HEK293 (cell line): Measurements from ENCODE around the gene OLFM2.

Experiments
- BCL11B ChIP-seq: fragments of 450-650 bp; formaldehyde crosslinking; IDR thresholded peaks from 2 replicates; pipeline ENCODE4 v1.5.1; 2016; ENCODE audit warnings: low read depth, missing biosample characterization, missing genetic modification characterization
- EGR2 ChIP-seq: fragments of 450-650 bp; formaldehyde crosslinking; IDR thresholded peaks from 2 replicates; pipeline ENCODE4 v1.5.1; 2016; ENCODE audit warnings: low read depth, missing biosample characterization, missing genetic modification characterization
- HOXD13 ChIP-seq: sonication (generic); formaldehyde crosslinking; IDR thresholded peaks from 2 replicates; pipeline ENCODE4 v1.8.0; 2022; ENCODE audit warnings: missing genetic modification reagents, borderline replicate concordance
- KLF8 ChIP-seq: fragments of 450-650 bp; formaldehyde crosslinking; IDR thresholded peaks from 2 replicates; pipeline ENCODE4 v1.5.1; 2016; ENCODE audit warnings: missing biosample characterization, missing genetic modification characterization
- OSR2 ChIP-seq: fragments of 450-650 bp; formaldehyde crosslinking; IDR thresholded peaks from 2 replicates; pipeline ENCODE4 v1.5.1; 2016; ENCODE audit warnings: missing biosample characterization, missing genetic modification characterization
- OVOL3 ChIP-seq: fragments of 450-650 bp; formaldehyde crosslinking; IDR thresholded peaks from 2 replicates; pipeline ENCODE4 v1.5.1; 2016; ENCODE audit warnings: missing biosample characterization, missing genetic modification characterization
- SP2 ChIP-seq: fragments of 450-650 bp; formaldehyde crosslinking; IDR thresholded peaks from 2 replicates; pipeline ENCODE4 v1.5.1; 2016; ENCODE audit warnings: missing biosample characterization, missing genetic modification characterization
- TRIM28 ChIP-seq: IDR thresholded peaks from 2 replicates; pipeline ENCODE4 v1.6.1; 2011; ENCODE audit warnings: low read length, control low read depth, borderline replicate concordance
- ZBTB17 ChIP-seq: fragments of 450-650 bp; formaldehyde crosslinking; IDR thresholded peaks from 2 replicates; pipeline ENCODE4 v1.5.1; 2016; ENCODE audit warnings: missing biosample characterization, missing genetic modification characterization
- ZBTB21 ChIP-seq: fragments of 450-650 bp; formaldehyde crosslinking; IDR thresholded peaks from 2 replicates; pipeline ENCODE4 v1.5.1; 2017; ENCODE audit warnings: missing biosample characterization, missing genetic modification characterization
- ZFHX2 ChIP-seq: fragments of 450-650 bp; formaldehyde crosslinking; conservative IDR thresholded peaks from 2 replicates; pipeline ENCODE4 v1.5.1; 2016; ENCODE audit warnings: missing biosample characterization, missing genetic modification characterization
- ZIC2 ChIP-seq: fragments of 450-650 bp; formaldehyde crosslinking; IDR thresholded peaks from 2 replicates; pipeline ENCODE4 v1.5.1; 2016; ENCODE audit warnings: missing biosample characterization, missing genetic modification characterization
- ZNF140 ChIP-seq: fragments of 450-650 bp; formaldehyde crosslinking; IDR thresholded peaks from 2 replicates; pipeline ENCODE4 v1.5.1; 2016; ENCODE audit warnings: missing biosample characterization, missing genetic modification characterization
- ZNF239 ChIP-seq: fragments of 450-650 bp; formaldehyde crosslinking; IDR thresholded peaks from 2 replicates; pipeline ENCODE4 v1.5.1; 2016; ENCODE audit warnings: missing biosample characterization, missing genetic modification characterization
- ZNF324 ChIP-seq: fragments of 450-650 bp; formaldehyde crosslinking; IDR thresholded peaks from 2 replicates; pipeline ENCODE4 v1.5.1; 2016; ENCODE audit warnings: missing biosample characterization, missing genetic modification characterization
- ZNF335 ChIP-seq: fragments of 450-650 bp; formaldehyde crosslinking; conservative IDR thresholded peaks from 2 replicates; pipeline ENCODE4 v1.5.1; 2016; ENCODE audit warnings: missing biosample characterization, missing genetic modification characterization
- ZNF341 ChIP-seq: fragments of 450-650 bp; formaldehyde crosslinking; IDR thresholded peaks from 2 replicates; pipeline ENCODE4; 2016; ENCODE audit warnings: low read depth, missing biosample characterization, missing genetic modification characterization
- ZNF510 ChIP-seq: fragments of 450-650 bp; formaldehyde crosslinking; IDR thresholded peaks from 2 replicates; pipeline ENCODE4 v1.5.1; 2018; ENCODE audit warnings: mild to moderate bottlenecking, missing genetic modification characterization, missing biosample characterization; ENCODE audit not compliant: insufficient replicate concordance
- ZNF529 ChIP-seq: fragments of 450-650 bp; formaldehyde crosslinking; IDR thresholded peaks from 2 replicates; pipeline ENCODE4 v1.5.1; 2017; ENCODE audit warnings: missing genetic modification characterization, missing biosample characterization; ENCODE audit not compliant: insufficient replicate concordance
- TF ChIP-seq, protein P1 (sequence below): fragments of 450-650 bp; formaldehyde crosslinking; IDR thresholded peaks from 2 replicates; pipeline ENCODE4 v1.5.1; 2016; ENCODE audit warnings: missing biosample characterization, missing genetic modification characterization
- TF ChIP-seq, protein P2 (sequence below): fragments of 450-650 bp; formaldehyde crosslinking; IDR thresholded peaks from 2 replicates; pipeline ENCODE4 v1.5.1; 2016; ENCODE audit warnings: missing biosample characterization, missing genetic modification characterization, borderline replicate concordance
- TF ChIP-seq, protein P3 (sequence below): fragments of 450-650 bp; IDR thresholded peaks from 2 replicates; pipeline ENCODE4 v1.5.1; 2018; ENCODE audit warnings: missing biosample characterization, mild to moderate bottlenecking, missing genetic modification characterization
- TF ChIP-seq, protein P4 (sequence below): fragments of 450-650 bp; formaldehyde crosslinking; IDR thresholded peaks from 2 replicates; pipeline ENCODE4 v1.5.1; 2016; ENCODE audit warnings: missing biosample characterization, missing genetic modification characterization
- TF ChIP-seq, protein P5 (sequence below): fragments of 450-650 bp; formaldehyde crosslinking; IDR thresholded peaks from 2 replicates; pipeline ENCODE4 v1.5.1; 2016; ENCODE audit warnings: missing biosample characterization, missing genetic modification characterization
- TF ChIP-seq, protein P6 (sequence below): fragments of 450-650 bp; formaldehyde crosslinking; IDR thresholded peaks from 2 replicates; pipeline ENCODE4 v1.5.1; 2016; ENCODE audit warnings: missing biosample characterization, missing genetic modification characterization

The OLFM2 gene

DNA sequence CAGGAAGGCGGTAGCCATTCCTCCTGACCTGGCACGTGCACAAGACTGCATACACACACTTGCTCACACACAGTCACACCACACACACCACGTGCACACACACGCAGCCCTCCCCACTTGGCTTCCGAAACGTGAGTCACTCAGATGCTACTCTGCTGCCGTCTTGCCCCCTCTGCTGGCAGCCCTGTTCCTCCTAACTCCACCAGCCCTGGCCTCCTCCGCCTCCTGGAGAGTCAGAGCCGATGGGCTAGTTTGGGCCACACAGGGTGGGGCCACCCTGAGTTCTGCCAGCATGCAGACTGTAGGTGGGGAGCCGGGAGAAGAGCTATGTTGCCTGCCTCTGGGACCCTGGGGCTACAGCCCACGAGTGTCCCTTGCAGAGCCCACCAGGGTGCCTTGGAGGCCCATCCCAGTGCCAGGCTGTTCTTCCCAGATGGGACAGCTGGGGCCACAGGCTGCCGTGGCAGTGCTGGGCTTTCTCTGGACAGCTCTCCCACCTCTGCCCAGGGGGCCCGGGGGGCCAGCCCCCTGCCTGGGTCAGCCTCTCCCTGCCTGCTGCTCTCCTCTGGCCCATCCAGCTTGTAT, 89.1 kb downstream of the OLFM2 start (continued):
- TF ChIP-seq, protein P1, sequence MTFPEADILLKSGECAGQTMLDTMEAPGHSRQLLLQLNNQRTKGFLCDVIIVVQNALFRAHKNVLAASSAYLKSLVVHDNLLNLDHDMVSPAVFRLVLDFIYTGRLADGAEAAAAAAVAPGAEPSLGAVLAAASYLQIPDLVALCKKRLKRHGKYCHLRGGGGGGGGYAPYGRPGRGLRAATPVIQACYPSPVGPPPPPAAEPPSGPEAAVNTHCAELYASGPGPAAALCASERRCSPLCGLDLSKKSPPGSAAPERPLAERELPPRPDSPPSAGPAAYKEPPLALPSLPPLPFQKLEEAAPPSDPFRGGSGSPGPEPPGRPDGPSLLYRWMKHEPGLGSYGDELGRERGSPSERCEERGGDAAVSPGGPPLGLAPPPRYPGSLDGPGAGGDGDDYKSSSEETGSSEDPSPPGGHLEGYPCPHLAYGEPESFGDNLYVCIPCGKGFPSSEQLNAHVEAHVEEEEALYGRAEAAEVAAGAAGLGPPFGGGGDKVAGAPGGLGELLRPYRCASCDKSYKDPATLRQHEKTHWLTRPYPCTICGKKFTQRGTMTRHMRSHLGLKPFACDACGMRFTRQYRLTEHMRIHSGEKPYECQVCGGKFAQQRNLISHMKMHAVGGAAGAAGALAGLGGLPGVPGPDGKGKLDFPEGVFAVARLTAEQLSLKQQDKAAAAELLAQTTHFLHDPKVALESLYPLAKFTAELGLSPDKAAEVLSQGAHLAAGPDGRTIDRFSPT (tag by site-specific recombination): peak; percentile 22; the same call in 1 of the 2 replicates
- TF ChIP-seq ZFHX2 (tag by site-specific recombination) (peak; percentile 46), HOXD13 (CRISPR knock-in tag) (no peak), ZNF324 (peak; percentile 76; the same call in 1 of the 2 replicates), ZBTB21 (0 out of 2 replicates have a peak, but pooled peaks have one; percentile 28), BCL11B (tag by site-specific recombination) (no peak), OSR2 (tag by site-specific recombination) (peak; percentile 82), ZNF140 (tag by site-specific recombination) (no peak), OVOL3 (no peak), EGR2 (tag by site-specific recombination) (no peak), ZIC2 (tag by site-specific recombination) (peak; percentile 98), ZNF335 (tag by site-specific recombination) (0 out of 2 replicates have a peak, but pooled peaks have one; percentile 31), ZNF239 (tag by site-specific recombination) (no peak), TRIM28 (no peak), ZNF341 (tag by site-specific recombination) (no peak), SP2 (tag by site-specific recombination) (no peak; the same call in 1 of the 2 replicates), KLF8 (tag by site-specific recombination) (no peak), ZNF510 (tag by site-specific recombination) (no peak), ZNF529 (tag by site-specific recombination) (no peak), ZBTB17 (tag by site-specific recombination) (0 out of 2 replicates have a peak, but pooled peaks have one; percentile 1)
- TF ChIP-seq, protein P2, sequence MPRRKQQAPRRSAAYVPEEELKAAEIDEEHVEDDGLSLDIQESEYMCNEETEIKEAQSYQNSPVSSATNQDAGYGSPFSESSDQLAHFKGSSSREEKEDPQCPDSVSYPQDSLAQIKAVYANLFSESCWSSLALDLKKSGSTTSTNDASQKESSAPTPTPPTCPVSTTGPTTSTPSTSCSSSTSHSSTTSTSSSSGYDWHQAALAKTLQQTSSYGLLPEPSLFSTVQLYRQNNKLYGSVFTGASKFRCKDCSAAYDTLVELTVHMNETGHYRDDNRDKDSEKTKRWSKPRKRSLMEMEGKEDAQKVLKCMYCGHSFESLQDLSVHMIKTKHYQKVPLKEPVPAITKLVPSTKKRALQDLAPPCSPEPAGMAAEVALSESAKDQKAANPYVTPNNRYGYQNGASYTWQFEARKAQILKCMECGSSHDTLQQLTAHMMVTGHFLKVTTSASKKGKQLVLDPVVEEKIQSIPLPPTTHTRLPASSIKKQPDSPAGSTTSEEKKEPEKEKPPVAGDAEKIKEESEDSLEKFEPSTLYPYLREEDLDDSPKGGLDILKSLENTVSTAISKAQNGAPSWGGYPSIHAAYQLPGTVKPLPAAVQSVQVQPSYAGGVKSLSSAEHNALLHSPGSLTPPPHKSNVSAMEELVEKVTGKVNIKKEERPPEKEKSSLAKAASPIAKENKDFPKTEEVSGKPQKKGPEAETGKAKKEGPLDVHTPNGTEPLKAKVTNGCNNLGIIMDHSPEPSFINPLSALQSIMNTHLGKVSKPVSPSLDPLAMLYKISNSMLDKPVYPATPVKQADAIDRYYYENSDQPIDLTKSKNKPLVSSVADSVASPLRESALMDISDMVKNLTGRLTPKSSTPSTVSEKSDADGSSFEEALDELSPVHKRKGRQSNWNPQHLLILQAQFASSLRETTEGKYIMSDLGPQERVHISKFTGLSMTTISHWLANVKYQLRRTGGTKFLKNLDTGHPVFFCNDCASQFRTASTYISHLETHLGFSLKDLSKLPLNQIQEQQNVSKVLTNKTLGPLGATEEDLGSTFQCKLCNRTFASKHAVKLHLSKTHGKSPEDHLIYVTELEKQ (tag by site-specific recombination): no peak
- TF ChIP-seq, protein P3, sequence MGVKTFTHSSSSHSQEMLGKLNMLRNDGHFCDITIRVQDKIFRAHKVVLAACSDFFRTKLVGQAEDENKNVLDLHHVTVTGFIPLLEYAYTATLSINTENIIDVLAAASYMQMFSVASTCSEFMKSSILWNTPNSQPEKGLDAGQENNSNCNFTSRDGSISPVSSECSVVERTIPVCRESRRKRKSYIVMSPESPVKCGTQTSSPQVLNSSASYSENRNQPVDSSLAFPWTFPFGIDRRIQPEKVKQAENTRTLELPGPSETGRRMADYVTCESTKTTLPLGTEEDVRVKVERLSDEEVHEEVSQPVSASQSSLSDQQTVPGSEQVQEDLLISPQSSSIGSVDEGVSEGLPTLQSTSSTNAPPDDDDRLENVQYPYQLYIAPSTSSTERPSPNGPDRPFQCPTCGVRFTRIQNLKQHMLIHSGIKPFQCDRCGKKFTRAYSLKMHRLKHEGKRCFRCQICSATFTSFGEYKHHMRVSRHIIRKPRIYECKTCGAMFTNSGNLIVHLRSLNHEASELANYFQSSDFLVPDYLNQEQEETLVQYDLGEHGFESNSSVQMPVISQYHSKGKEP (tag by site-specific recombination): no peak
- TF ChIP-seq, protein P4, sequence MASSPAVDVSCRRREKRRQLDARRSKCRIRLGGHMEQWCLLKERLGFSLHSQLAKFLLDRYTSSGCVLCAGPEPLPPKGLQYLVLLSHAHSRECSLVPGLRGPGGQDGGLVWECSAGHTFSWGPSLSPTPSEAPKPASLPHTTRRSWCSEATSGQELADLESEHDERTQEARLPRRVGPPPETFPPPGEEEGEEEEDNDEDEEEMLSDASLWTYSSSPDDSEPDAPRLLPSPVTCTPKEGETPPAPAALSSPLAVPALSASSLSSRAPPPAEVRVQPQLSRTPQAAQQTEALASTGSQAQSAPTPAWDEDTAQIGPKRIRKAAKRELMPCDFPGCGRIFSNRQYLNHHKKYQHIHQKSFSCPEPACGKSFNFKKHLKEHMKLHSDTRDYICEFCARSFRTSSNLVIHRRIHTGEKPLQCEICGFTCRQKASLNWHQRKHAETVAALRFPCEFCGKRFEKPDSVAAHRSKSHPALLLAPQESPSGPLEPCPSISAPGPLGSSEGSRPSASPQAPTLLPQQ: peak; percentile 70
- TF ChIP-seq, protein P5, sequence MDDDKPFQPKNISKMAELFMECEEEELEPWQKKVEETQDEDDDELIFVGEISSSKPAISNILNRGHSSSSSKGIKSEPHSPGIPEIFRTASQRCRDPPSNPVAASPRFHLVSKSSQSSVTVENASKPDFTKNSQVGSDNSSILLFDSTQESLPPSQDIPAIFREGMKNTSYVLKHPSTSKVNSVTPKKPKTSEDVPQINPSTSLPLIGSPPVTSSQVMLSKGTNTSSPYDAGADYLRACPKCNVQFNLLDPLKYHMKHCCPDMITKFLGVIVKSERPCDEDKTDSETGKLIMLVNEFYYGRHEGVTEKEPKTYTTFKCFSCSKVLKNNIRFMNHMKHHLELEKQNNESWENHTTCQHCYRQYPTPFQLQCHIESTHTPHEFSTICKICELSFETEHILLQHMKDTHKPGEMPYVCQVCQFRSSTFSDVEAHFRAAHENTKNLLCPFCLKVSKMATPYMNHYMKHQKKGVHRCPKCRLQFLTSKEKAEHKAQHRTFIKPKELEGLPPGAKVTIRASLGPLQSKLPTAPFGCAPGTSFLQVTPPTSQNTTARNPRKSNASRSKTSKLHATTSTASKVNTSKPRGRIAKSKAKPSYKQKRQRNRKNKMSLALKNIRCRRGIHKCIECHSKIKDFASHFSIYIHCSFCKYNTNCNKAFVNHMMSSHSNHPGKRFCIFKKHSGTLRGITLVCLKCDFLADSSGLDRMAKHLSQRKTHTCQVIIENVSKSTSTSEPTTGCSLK (tag by site-specific recombination): no peak
- TF ChIP-seq, protein P6, sequence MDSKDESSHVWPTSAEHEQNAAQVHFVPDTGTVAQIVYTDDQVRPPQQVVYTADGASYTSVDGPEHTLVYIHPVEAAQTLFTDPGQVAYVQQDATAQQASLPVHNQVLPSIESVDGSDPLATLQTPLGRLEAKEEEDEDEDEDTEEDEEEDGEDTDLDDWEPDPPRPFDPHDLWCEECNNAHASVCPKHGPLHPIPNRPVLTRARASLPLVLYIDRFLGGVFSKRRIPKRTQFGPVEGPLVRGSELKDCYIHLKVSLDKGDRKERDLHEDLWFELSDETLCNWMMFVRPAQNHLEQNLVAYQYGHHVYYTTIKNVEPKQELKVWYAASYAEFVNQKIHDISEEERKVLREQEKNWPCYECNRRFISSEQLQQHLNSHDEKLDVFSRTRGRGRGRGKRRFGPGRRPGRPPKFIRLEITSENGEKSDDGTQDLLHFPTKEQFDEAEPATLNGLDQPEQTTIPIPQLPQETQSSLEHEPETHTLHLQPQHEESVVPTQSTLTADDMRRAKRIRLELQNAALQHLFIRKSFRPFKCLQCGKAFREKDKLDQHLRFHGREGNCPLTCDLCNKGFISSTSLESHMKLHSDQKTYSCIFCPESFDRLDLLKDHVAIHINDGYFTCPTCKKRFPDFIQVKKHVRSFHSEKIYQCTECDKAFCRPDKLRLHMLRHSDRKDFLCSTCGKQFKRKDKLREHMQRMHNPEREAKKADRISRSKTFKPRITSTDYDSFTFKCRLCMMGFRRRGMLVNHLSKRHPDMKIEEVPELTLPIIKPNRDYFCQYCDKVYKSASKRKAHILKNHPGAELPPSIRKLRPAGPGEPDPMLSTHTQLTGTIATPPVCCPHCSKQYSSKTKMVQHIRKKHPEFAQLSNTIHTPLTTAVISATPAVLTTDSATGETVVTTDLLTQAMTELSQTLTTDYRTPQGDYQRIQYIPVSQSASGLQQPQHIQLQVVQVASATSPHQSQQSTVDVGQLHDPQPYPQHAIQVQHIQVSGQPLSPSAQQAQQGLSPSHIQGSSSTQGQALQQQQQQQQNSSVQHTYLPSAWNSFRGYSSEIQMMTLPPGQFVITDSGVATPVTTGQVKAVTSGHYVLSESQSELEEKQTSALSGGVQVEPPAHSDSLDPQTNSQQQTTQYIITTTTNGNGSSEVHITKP (tag by site-specific recombination): no peak
